ENCODE measurements around the gene ZMYM2. TPM values are rescaled to one million over a fixed set of nuclear protein-coding genes. Genes with fewer than 3 reads are reported as not detected.

Gene ZMYM2
- total and polyA plus RNA-seq, 2 experiments from 2014 or later: 87.9 to 159 TPM

GRCh38 chr13:20024702-20025101, 66.2 kb downstream of the ZMYM2 start:
- H3K27me3 ChIP-seq (ENCODE audit: insufficient read depth): no peaks in the 10 kb centered on the region
- peaks cover 11% of the 10 kb centered on the region; the same call in 1 of the 2 replicates for H3K36me3 ChIP-seq (ENCODE audit: insufficient read depth)
- H3K4me1 ChIP-seq (ENCODE audit: insufficient read depth): no peaks in the 10 kb centered on the region
- H3F3A ChIP-seq (replicated peaks; ENCODE audit: low read depth): no peaks in the 10 kb centered on the region
- H3K9me2 ChIP-seq (ENCODE audit: insufficient read depth): no peaks in the 10 kb centered on the region
- no peaks in the 10 kb centered on the region for H3K9me3 Mint-ChIP-seq
- DNase-seq (ENCODE audit: low spot score): no peak
- H3K4me3 Mint-ChIP-seq: no peak overlapping the region
- TF ChIP-seq JUNB (IDR thresholded peaks at IDR 0.05; ENCODE audit: unreplicated experiment): no peak
- no peak for TF ChIP-seq NANOG (IDR thresholded peaks at IDR 0.05; ENCODE audit: borderline replicate concordance)
- no peak for TF ChIP-seq EZH2phosphoT487 (IDR thresholded peaks at IDR 0.05; ENCODE audit: unreplicated experiment)
- TF ChIP-seq, protein P1, sequence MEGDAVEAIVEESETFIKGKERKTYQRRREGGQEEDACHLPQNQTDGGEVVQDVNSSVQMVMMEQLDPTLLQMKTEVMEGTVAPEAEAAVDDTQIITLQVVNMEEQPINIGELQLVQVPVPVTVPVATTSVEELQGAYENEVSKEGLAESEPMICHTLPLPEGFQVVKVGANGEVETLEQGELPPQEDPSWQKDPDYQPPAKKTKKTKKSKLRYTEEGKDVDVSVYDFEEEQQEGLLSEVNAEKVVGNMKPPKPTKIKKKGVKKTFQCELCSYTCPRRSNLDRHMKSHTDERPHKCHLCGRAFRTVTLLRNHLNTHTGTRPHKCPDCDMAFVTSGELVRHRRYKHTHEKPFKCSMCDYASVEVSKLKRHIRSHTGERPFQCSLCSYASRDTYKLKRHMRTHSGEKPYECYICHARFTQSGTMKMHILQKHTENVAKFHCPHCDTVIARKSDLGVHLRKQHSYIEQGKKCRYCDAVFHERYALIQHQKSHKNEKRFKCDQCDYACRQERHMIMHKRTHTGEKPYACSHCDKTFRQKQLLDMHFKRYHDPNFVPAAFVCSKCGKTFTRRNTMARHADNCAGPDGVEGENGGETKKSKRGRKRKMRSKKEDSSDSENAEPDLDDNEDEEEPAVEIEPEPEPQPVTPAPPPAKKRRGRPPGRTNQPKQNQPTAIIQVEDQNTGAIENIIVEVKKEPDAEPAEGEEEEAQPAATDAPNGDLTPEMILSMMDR (conservative IDR thresholded peaks at IDR 0.05; ENCODE audit: low read depth in 2 of 2): no peak
- TF ChIP-seq POLR2AphosphoS5 (IDR thresholded peaks at IDR 0.05; ENCODE audit: low read depth): no peak
- TF ChIP-seq REST (IDR thresholded peaks at IDR 0.05; ENCODE audit: unreplicated experiment): no peak
- TF ChIP-seq ZNF462 (CRISPR knock-in tag; IDR thresholded peaks at IDR 0.05): no peak
- no peak for TF ChIP-seq EZH2 (IDR thresholded peaks at IDR 0.05; ENCODE audit: low read depth, unreplicated experiment)
- TF ChIP-seq STAT1 (IDR thresholded peaks at IDR 0.05; ENCODE audit: unreplicated experiment): no peak
- TF ChIP-seq CREB1 (CRISPR knock-in tag; IDR thresholded peaks at IDR 0.05; ENCODE audit: low read depth): no peak
- no peak for TF ChIP-seq ETS1 (IDR thresholded peaks at IDR 0.05)
- no peak for TF ChIP-seq ZNF114 (CRISPR knock-in tag; IDR thresholded peaks at IDR 0.05)
- no peak for TF ChIP-seq ZNF331 (CRISPR knock-in tag; IDR thresholded peaks at IDR 0.05; ENCODE audit: low read depth)
- H3K36me3 Mint-ChIP-seq (ENCODE audit: low read depth): peaks cover 69% of the 10 kb centered on the region
- no peaks in the 10 kb centered on the region for H3K4me1 Mint-ChIP-seq
- peaks cover 53% of the 10 kb centered on the region for H3K79me2 ChIP-seq (replicated peaks; ENCODE audit: insufficient read depth)
- no peak overlapping the region for H3K27ac Mint-ChIP-seq
- H3K4me3 ChIP-seq: no peak overlapping the region
- no peak overlapping the region for H3K4me2 ChIP-seq
- H3K27me3 Mint-ChIP-seq (ENCODE audit: insufficient read depth, low read depth, poor library complexity): peaks cover 6% of the 10 kb centered on the region
- no peak for ATAC-seq
- H2AFZ ChIP-seq: no peak overlapping the region
- H4K20me1 ChIP-seq (replicated peaks; ENCODE audit: insufficient read depth): no peaks in the 10 kb centered on the region; the same call in none of the 2 replicates
- no peak overlapping the region for H3K27ac ChIP-seq (ENCODE audit: low read depth)

All from GM23338 (cell line).